Muscle layer of colon (tissue), 2 donors: ENCODE measurements around the gene HS2ST1.
"Not testable (repeated sequence)": the region's sequence is repeated elsewhere in the genome, so short reads cannot be mapped to it uniquely, and the experiment has no call there.

Source experiments
- H3K27ac ChIP-seq: one replicate; pipeline ENCODE4 v1.7.0; 2013; ENCODE audit warnings: low read depth, mild to moderate bottlenecking, low read length, moderate library complexity
- H3K27me3 ChIP-seq, 2 donors: one replicate each; pipeline ENCODE4 v1.7.0; 2013; ENCODE audit warnings: low read length in 2 of 2, mild to moderate bottlenecking in 2 of 2; ENCODE audit not compliant: insufficient read depth in 2 of 2, control insufficient read depth in 1 of 2
- H3K36me3 ChIP-seq: one replicate; pipeline ENCODE4 v1.7.0; 2013; ENCODE audit warnings: mild to moderate bottlenecking, low read length; ENCODE audit not compliant: insufficient read depth
- H3K4me1 ChIP-seq: one replicate; pipeline ENCODE4 v1.7.0; 2013; ENCODE audit warnings: mild to moderate bottlenecking, low read length; ENCODE audit not compliant: insufficient read depth
- H3K4me3 ChIP-seq, 2 donors: one replicate each; pipeline ENCODE4 v1.7.0; 2013; ENCODE audit warnings: low read length in 2 of 2, low read depth in 1 of 2, mild to moderate bottlenecking in 1 of 2, moderate library complexity in 1 of 2
- H3K9ac ChIP-seq: one replicate; pipeline ENCODE4 v1.7.0; 2013; ENCODE audit warnings: low read length
- H3K9me3 ChIP-seq: one replicate; pipeline ENCODE4 v1.7.0; 2013; ENCODE audit warnings: mild to moderate bottlenecking, low read length
- donor health status: abdominal sarcoma.
- donor health status: Adenocarcinoma of cecum.

HS2ST1 gene

GRCh38 chr1:86997538-86997937 lies 83.1 kb downstream of the HS2ST1 start:
- H3K27ac ChIP-seq, result no peak overlapping the region
- H3K9me3 ChIP-seq, result no peaks in the 10 kb centered on the region
- H3K36me3 ChIP-seq, result no peaks in the 10 kb centered on the region
- H3K9ac ChIP-seq, result no peak overlapping the region
- no peak overlapping the region for H3K4me3 ChIP-seq
- H3K27me3 ChIP-seq, result no peaks in the 10 kb centered on the region
- H3K4me1 ChIP-seq, result no peaks in the 10 kb centered on the region

GRCh38 chr1:86998280-86998679 lies 83.8 kb downstream of the HS2ST1 start:
- no peaks in the 10 kb centered on the region for H3K27me3 ChIP-seq
- H3K9me3 ChIP-seq, result no peaks in the 10 kb centered on the region
- H3K4me3 ChIP-seq, result no peak overlapping the region
- no peak overlapping the region for H3K9ac ChIP-seq
- no peak overlapping the region for H3K27ac ChIP-seq
- no peaks in the 10 kb centered on the region for H3K4me1 ChIP-seq
- H3K36me3 ChIP-seq, result no peaks in the 10 kb centered on the region

DNA sequence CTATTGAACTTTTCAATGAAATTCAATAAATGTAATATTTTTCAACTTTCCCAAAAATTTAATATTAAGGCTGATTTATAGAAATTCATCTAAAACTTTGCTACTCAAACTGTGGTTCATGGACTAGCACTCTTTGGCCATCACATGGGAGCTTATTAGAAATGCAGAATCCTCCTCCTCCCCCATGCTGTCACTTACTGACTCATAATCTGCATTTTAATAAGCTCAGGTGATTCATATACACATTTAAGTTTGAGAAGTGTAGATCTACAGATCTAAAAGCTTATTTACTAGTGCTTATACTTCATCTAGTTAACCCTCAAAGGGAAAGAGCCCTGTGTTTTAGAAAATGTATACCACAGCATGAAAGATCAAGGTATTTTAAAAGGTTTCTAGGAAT lies 84.3 kb downstream of the HS2ST1 start:
- no peaks in the 10 kb centered on the region for H3K36me3 ChIP-seq
- no peak overlapping the region for H3K4me3 ChIP-seq
- H3K27ac ChIP-seq, result no peak overlapping the region
- no peak overlapping the region for H3K9ac ChIP-seq
- no peaks in the 10 kb centered on the region for H3K4me1 ChIP-seq
- H3K9me3 ChIP-seq, result no peaks in the 10 kb centered on the region
- no peaks in the 10 kb centered on the region for H3K27me3 ChIP-seq

DNA sequence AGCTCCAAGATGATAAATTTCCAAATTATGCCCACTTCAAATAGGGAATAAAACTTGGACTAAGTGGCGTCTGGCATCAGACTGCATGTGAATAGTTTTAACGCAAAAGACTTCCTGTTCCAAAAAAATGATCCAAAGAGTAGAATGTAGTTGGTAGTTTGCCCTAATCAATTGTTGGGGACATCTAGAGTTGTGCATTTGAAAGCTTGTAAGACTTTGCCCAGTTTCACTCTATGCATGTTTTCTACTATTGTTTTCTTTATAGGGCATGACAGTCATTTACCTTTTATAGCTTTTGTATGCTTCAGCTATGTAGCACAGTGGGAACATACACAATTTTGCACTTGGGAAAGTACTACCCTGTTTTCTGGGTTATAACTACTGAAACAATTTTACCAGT lies 86.0 kb downstream of the HS2ST1 start:
- H3K9me3 ChIP-seq, result no peaks in the 10 kb centered on the region
- H3K4me1 ChIP-seq, result no peaks in the 10 kb centered on the region
- no peak overlapping the region for H3K4me3 ChIP-seq
- no peak overlapping the region for H3K27ac ChIP-seq
- no peak overlapping the region for H3K9ac ChIP-seq
- no peaks in the 10 kb centered on the region for H3K36me3 ChIP-seq
- H3K27me3 ChIP-seq, result no peaks in the 10 kb centered on the region

DNA sequence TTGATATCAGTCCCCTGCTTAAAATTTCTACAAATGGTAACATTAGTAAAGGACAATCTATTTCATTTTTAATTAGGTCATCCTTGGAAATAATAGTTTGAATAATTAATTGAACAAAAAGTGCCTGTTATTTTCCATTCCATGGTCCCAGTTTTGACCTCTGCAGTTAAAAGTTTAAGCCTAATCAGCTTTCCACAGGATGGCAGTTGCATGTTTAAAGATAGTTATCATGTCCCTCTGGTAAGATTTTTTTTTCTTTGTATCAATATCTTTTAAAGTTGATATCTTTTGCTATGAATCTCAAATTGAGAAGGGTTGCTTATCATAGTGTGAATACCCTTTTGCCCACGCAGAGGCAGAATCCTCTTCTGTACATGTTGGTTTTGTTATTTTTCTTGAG lies 90.4 kb downstream of the HS2ST1 start:
- no peaks in the 10 kb centered on the region for H3K4me1 ChIP-seq
- no peaks in the 10 kb centered on the region for H3K27me3 ChIP-seq
- H3K27ac ChIP-seq, result no peak overlapping the region
- no peak overlapping the region for H3K4me3 ChIP-seq
- no peaks in the 10 kb centered on the region for H3K9me3 ChIP-seq
- no peak overlapping the region for H3K9ac ChIP-seq
- no peaks in the 10 kb centered on the region for H3K36me3 ChIP-seq

GRCh38 chr1:87007323-87007722 lies 92.9 kb downstream of the HS2ST1 start:
- no peaks in the 10 kb centered on the region for H3K9me3 ChIP-seq
- no peak overlapping the region for H3K4me3 ChIP-seq
- H3K4me1 ChIP-seq, result no peaks in the 10 kb centered on the region
- H3K27ac ChIP-seq, result no peak overlapping the region
- H3K36me3 ChIP-seq, result no peaks in the 10 kb centered on the region
- H3K27me3 ChIP-seq, result no peaks in the 10 kb centered on the region
- H3K9ac ChIP-seq, result no peak overlapping the region

- not testable (repeated sequence) for H3K27ac ChIP-seq, H3K4me1 ChIP-seq, H3K4me3 ChIP-seq, H3K9me3 ChIP-seq, H3K9ac ChIP-seq, H3K27me3 ChIP-seq, H3K36me3 ChIP-seq
These were observed 99.0 kb downstream of the HS2ST1 start for GRCh38 chr1:87013385-87013784.

DNA sequence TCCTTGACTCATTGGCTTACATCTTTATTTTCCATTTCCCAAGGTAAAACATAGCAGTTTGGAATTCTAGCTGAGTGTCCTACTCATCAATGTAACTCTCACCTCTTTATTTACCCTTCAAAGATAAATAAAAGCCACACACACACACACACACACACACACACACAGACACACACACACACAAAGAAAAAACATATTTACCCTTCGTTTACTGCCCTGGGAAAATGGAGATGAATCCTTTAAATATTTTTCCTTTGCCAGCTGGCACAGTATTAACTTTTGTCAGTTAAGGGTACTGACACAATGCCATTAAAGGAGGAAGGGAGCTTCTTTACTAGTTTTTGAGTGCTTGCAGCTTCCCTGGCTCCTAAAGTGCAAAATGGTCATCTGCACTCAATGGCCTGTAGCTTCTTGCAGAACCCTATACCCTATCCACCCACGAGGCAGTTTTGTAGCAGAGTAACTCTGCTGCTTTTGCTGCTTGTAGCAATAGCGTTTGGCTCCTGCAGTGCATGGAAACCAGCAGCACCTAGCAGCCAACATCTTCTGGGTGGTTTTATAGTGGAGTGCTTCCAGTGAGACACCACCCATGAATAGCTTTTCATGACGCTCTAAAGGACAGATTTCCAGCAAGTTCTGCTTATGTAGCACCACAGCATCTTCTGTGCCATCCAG lies 103.7 kb downstream of the HS2ST1 start:
- Histone ChIP-seq H3K9me3 (no peaks in the 10 kb centered on the region), H3K9ac (no peak overlapping the region)

DNA sequence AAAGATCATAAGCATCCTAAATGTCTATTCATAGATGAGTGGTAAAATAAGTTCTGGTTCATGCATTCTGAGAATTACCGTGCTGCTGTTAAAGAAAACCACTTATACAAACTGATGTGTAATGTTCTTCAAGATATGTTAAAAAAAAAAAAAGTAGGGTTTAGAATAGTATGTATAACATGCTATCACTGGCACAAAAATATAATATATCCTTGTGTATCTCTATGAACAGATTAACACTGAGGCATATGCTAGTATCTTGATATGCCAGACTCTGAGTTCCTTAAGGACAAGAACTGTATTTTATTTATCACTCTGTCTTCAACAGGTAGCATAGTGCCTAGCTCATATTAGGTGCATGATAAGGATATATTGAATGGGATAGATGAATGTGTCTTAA lies 108.9 kb downstream of the HS2ST1 start:
- Histone ChIP-seq H3K9ac (no peak overlapping the region), H3K27ac (no peak overlapping the region), H3K36me3 (no peaks in the 10 kb centered on the region), H3K9me3 (no peaks in the 10 kb centered on the region), H3K4me1 (peaks cover 3% of the 10 kb centered on the region), H3K27me3 (no peaks in the 10 kb centered on the region), H3K4me3 (no peak overlapping the region)

More for the DNA sequence above, 103.7 kb downstream of the HS2ST1 start:
- Histone ChIP-seq H3K4me1 (peaks cover 9% of the 10 kb centered on the region), H3K27me3 (no peaks in the 10 kb centered on the region), H3K4me3 (no peak overlapping the region), H3K36me3 (no peaks in the 10 kb centered on the region), H3K27ac (no peak overlapping the region)

- no peaks in the 10 kb centered on the region for H3K4me1 ChIP-seq
- H3K9ac ChIP-seq, result no peak overlapping the region
- H3K4me3 ChIP-seq, result no peak overlapping the region
- no peaks in the 10 kb centered on the region for H3K36me3 ChIP-seq
- H3K9me3 ChIP-seq, result no peaks in the 10 kb centered on the region
- H3K27ac ChIP-seq, result no peak overlapping the region
- H3K27me3 ChIP-seq, result no peaks in the 10 kb centered on the region
These were observed 110.6 kb downstream of the HS2ST1 start for GRCh38 chr1:87024936-87025540.

- H3K4me1 ChIP-seq, H3K9me3 ChIP-seq, H3K36me3 ChIP-seq, H3K27me3 ChIP-seq, H3K4me3 ChIP-seq, H3K27ac ChIP-seq, H3K9ac ChIP-seq: not testable (repeated sequence)
These were observed 113.1 kb downstream of the HS2ST1 start for GRCh38 chr1:87027561-87027960.

GRCh38 chr1:87028576-87028975 lies 114.1 kb downstream of the HS2ST1 start:
- Histone ChIP-seq H3K36me3 (no peaks in the 10 kb centered on the region), H3K27me3 (no peaks in the 10 kb centered on the region), H3K27ac (no peak overlapping the region), H3K9ac (no peak overlapping the region), H3K9me3 (no peaks in the 10 kb centered on the region), H3K4me3 (no peak overlapping the region), H3K4me1 (no peaks in the 10 kb centered on the region)
